Measurements from ENCODE around the gene CAPN13.
"Not testable (repeated sequence)": the region's sequence is repeated elsewhere in the genome, so short reads cannot be mapped to it uniquely, and the experiment has no call there.

Gene CAPN13

DNA sequence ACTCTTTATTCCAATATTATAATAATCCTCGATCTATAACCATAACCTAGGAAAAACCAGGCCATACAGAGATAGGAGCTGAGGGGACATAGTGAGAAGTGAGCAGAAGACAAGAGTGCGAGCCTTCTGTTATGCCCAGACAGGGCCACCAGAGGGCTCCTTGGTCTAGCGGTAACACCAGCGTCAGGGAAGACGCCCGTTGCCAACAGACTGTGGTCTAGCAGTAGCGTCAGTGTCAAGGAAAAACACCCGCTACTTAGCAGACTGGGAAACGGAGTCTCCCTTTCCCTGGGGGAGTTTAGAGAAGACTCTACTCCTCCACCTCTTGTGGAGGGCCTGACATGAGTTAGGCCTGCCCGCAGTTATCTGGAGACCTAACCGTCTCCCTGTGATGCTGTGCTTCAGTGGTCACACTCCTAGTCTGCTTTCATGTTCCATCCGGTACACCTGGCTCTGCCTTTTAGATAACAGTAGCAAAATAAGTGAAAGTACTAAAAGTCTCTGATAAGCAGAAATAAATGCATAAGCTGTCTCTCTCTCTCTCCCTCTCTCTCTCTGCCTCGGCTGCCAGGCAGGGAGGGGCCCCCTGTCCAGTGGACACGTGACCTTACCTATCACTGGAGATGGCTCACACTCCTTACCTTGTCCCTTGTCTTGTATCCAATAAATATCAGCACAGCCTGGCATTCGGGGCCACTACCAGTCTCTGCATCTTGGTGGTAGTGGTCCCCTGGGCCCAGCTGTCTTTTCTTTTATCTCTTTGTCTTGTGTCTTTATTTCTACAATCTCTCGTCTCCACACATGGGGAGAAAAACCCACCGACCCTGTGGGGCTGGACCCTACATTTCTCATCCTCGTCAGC, 109.8 kb downstream of the CAPN13 start:
- DNase-seq: not testable (repeated sequence)

DNA sequence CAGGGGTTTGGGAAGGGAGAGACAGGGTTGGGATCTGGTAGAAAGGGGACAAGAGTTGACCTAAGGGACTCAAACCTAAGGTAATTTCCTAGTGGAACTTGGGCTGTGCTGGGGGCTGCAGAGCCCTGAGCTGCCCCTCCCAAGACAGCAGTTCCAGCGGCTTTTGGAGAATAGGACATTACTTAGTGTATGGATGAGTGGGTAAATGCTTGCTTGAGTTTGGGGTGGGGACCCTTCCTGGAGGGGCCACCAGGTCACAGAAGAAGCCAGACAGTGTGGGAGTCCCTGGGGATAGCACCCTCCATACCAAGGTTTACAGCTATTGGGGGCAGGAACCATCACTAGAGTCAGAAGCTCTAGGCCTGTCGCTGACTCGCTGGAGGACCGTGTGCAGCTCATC, 111.5 kb downstream of the CAPN13 start:
- no peak for DNase-seq

DNA sequence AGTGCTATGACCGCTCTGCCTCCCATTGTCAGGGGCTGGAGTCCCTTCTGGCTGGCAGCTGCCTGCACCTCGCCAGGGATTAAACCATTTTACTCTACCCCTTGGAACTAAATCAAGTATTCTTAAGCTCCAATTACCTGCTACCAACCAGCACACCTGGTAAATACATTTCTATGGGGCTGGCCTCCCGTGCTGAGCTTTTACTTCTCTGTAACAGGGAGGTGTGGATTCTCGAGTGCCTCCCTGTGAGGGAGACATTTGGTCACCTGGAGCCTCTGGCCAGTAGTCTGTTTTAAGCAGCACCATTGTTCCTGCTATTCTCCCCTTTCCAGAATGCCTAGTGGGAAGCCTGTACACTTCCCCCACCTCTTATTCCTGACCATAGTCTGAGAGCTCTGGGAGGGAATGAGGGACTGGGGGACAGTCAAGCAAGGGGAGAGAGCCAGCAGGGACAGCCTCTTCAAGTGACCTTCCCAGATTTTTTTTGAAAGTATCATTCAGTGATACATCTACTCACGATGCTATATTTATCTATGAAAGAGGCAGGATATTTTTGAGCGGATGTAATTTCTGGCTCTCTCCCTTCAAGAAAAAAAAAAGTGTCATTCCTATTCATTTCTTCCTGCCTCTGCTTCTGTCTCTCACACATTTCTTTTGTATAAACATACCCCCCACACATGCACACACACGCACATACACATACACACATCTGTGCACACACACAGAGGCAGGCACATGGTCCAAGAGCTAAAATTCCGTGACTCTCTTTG, 112.8 kb downstream of the CAPN13 start:
- DNase-seq: no peak

DNA sequence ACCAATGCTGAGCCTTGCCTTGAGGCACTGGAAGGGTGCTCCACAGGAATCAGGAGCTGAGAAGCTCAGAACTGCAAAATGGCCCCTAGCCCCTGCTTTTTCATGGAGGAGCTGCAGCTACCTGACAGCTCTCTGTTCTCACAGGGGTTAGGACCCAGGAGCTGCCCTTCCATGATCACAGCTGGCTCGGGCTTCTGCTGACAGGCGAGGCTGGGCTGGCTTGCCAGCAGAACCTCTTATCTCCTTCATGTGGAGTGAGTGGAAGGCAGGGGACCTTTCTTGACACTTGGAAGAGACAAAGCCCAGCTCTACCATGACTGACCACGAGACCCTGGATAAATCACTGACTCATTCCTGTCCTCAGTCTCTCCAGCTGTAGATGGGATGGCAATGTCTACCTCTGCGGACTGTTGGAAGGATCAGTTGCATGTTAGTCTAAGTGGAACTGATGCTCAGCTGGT, 113.4 kb downstream of the CAPN13 start:
- DNase-seq: no peak

DNA sequence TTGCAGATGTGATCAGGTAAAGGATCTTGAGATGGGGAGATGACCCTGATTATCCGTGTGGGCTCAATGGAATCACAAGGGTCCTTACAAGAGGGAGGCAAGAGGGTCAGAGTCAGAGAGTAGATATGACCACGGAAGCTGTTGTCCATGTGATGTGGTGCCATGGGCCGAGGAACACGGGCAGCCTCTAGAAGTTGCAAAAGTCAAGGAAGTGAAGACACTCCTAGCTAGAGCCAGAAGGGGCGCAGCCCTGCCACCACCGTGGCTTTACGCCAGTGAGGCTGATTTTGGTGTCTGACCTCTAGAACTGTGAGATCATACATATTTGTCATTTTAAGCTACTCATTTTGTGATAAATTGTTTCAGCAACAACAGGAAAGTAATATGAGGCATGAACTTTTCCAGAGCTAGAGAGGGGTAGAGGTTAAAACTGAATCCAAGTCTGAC, 114.4 kb downstream of the CAPN13 start:
- no peak for DNase-seq

DNA sequence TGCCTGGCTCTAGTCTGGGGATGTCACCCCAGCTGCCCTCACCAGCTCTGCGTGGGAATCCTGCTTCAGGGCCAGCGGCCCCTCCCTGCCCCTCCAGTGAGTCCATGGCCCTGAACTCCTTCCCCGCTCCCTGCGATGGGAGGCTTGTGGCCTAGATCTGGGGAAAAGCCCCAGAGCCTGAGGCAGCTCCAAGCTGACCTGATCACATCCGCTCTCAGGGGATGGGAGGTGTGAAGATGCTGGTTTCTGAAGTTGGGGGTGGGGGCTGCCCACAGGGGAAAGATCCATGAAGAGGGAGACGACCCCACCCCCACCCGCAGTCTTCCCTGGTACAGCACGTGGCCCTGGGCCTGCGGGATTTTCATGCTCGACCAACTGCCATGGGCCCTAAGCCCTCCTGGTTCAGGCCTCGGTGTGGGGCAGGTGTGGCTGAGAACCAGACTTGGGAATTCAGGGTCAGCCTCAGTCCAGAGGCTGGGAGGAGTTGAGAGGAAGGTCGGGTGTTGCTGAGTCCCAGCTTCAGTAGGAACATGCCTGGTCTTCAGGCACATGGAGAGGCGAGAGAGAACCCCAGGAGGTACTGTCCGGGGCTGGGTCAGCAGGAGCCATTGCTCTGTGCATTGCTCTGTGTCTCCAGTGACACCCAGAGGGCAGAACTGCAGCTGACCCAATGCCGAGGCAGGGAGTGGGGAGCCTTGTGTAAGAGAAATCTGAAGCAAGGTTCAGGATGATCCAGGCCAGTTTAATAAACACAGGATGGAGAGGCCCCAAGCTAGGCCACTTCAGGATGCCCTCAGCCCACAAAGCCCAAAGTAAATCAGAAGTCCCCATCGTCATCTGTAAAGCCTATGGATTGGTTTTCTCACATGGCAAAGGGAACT, 115.1 kb downstream of the CAPN13 start:
- no peak for DNase-seq

DNA sequence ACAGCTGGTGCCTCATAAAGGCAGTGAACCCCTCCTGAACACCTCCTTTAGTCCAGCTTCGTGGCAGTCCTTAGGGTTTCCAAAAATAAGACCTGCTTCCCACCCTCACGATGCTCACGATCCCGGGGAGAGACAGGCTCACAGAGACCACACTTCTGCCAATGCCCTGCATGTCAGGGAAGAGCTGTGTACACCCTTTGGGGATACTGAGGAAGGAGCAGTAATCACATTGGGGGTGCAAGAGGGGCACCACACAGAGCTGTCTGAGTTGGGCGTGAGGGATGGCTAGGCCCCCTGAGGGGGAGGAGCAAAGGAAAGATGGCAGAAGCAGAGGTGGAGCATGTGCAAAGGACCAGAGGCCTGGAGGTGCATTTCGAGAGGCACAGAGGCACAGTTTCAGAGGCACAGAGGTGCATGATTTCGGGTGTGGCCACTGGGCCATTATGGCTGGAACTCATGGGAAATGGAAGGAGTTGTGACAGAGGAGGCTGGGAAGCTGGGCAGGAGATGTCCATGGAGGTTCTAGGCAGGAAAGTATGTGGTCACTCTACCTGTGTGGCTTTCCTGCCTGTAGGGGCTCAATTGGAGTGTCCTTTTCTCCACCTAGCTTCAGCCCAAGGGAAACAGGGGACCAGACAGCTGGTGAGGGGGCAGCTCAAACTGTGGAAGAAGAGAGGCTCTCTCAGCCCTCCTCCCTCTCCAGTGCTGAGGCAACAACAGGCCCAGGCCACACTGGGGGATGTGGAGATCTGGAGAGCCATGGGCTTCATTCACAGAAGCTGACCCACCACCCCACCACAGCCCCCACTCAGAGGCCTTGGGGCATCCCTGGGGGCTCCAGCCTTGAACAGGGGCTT, 115.9 kb downstream of the CAPN13 start:
- no peak for DNase-seq

DNA sequence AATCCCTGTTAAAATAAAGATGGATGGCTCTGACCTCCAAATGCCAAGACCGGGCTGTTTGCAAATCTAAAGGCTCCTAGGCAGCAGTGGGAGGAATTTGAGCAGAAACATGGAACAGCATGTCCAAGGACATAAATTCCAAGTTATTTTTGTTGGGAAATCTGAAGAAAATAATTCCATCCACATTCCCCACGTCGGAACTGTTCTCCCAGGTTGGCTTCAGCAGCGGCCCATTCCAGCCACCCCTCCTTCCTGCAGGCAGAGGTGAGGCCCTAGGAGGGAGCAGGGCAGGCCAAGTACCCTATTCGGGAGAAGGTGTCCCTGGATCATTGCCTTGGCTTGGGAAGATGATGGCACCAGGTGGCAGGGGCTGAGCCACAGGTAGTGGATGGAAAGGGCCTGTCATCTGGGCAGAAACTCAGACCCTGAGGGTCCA, 117.1 kb downstream of the CAPN13 start:
- DNase-seq: no peak

DNA sequence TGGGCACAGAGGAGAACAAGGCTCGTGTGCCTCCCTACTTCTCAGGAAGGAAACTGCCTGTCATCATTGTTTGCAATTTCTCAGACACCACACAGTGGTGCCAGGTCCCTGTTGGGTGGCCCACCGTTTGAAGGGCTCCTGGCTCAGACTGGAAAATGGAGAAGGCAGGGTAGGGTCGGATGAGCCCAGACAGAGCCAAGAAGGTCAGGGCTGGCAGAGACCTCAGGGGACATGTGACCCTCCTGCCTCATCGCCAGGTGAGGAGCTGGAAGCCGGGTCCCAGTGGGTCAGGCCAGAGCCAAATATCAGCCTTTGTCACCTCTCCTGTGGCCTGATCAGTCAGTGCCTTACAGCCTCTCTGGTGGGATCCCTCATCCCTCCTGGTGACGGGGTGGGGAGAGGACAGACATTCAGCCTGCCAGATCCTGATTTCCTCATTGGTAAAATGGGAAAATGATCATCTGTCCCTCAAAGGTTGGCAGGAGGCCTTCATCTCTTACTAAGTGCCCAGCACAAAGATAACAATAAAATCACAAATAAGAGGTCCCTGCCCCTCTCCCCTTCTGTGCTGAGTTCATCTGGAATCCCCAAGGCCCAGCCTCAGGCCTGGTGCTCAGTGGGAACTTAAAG, 117.6 kb downstream of the CAPN13 start:
- no peak for DNase-seq

DNA sequence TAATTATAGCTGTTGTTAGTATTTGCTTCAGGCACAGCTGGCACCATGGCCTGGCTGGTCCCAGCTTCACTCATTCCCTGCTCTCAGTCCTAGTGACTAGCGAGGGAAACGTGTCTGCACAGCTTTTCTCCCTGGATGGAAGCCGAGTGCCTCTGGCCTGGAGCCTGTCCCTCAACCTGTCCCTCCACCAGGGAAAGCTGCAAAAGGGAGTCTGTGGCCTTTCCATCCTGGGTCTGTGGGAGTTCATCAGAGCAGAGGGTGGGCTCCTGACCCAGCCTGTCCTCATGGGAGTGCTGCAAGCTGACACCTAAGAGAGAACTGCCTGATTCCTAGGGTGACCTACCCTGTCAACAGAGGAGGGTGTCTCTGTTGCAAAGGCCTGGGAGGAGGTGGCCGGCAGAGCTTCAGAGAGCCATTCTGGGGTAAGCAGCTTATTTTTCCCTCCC, 118.3 kb downstream of the CAPN13 start:
- no peak for DNase-seq

DNA sequence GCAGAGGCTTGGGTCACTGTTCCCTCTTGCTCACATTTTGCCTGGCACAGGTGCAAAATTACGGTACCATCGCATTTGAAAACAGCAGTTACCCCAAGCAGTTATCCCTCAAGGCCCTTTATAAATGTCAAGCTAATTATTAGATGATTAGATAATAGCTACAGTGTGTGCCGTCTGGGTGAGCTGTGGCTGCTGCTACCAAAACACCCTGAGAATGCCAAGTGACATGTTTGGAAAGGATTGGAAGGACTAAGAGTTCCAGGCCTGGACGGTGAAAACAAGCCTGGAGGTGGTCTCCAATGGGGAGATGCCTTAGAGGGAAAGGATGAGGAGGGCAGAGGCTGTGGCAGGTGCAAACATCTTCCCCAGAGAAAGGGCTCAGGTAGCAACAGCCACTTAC, 120.6 kb downstream of the CAPN13 start:
- no peak for DNase-seq

DNA sequence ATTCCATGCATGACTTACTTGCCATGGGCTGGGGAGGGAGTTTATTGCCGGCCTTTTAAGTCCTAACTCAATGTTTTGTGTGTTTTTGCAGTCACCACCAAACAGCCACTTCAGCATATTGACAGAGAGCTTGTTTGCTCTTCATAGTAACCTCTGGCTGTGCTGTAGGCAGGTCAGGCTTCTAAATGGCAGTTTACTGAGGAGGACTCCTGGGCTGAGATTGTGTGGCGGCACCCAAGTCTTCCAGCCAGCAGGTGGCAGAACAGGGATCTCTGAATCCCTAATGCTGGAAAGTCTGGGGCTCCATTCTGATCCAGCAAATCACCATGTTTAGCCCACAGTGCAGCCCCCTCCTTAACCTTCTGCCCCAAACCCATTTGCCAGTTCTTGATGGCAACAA, 121.2 kb downstream of the CAPN13 start:
- DNase-seq: no peak

DNA sequence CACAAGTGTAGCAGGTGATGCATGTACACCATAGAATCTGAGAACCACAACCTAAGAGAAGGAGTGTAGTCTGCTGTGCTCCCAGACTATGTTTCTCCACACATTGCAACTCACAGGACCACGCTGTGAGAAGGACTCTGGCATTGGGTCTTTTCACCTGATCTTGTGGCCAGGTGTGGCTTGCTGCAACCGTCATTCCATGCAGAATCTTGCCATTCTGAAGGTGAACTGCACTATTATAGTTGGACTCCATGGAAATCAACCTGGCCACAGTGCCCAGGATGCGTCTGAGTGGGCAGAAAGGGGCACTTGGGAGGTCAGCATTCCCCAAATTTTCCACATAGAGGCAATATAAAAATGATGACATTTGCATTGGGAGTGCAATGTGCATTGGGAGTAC, 122.2 kb downstream of the CAPN13 start:
- DNase-seq: no peak

DNA sequence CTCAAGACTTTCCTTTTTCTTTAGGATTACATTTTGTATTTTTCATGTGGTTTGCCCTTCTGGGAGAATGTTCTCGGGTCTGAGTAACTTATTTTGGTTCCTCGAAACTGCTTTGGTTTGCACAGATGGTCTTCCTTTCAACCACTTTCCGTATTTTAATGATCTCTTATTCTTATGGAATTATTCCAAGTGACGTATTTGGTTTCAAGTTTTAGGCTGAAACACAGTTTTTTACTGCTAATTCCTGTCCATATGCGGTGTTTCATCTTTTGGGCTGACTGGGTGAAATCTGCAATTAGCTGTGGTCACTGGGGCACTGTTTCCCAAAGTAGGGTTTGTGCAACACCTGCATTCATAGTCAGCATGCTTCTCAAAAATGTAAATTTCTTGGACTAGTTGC, 122.7 kb downstream of the CAPN13 start:
- no peak for DNase-seq

DNA sequence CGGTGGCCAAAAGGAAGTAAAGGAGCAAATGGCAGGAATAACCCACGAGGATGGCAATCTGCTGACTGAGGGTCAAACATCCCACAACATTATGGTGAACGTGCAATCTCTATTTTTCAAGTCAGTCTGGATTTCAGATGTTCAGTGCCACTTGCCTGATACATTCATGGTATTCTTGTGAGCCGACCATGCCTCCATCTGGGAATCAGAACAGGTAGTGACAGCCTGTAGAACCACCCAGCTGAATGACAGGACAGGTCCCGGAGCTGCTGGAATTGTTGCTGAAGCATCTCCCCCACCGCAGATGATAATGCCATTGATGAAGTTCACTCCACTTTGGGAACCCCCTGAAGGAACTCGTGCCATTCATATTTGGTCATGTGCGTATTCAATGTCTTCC, 123.2 kb downstream of the CAPN13 start:
- no peak for DNase-seq

DNA sequence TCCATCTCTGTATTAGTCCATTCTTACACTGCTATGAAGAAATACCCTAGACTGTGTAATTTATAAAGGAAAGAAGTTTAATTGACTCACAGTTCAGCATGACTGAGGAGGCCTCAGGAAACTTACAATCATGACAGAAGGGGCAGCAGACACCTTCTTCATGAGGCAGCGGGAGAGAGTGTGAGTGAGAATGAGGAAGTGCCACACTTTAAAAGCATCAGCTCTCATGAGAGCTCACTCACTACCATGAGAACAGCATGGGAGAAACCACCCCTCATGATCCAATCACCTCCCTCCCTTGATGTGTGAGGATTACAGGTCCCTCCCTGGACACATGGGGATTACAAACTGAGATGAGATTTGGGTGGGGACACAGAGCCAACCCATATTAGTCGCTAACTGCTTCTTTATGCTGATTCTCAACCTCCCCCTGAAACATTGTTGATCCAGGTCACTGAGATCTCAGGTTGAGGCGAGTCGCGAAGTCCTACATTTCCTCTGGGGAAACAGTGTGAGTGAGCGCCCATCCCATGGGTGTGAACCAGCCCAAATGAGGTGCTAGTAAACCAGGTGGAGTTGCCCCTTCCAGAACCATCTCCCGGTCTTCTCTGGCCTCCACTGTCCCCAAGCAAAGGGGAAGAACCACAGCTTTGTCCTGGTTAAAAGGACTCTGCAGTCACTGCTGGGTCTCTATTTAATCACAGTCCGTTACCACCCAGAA, 123.8 kb downstream of the CAPN13 start:
- DNase-seq: no peak

DNA sequence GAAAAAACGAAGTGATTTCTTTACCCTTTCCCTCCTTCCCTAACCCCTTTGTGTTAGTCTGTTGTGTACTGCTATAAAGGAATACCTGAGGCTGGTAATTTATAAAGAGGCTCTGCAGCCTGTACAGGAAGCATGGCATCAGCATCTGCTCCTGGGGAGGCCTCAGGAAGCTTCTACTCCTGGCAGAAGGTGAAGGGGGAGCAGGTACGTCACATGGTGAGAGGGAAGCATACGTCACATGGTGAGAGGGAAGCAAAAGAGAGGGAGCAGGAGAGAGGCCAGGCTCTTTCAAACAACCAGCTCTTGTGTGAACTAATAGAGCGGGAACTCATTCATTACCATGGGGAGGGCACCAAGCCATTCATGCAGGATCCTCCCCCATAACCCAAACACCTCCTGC, 126.2 kb downstream of the CAPN13 start:
- no peak for DNase-seq

DNA sequence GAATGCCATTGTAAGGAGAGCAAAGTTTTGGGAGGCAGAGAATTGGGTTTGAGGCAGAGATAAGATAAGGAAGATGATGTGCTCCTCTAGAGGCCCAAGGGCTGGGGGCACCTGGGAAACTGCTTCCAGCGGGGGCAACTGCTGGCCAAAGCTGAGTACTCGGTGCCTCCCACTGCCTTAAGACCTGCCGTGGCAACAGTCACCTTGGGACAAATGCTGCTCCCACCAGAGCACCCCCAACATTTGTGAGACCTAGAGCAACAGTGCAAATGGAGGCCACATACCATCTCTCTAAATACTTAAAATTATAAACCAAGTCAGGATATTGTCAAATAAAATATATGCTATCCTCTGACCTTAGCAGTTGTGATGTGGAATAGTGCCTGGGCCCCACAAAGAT, 127.1 kb downstream of the CAPN13 start:
- DNase-seq: no peak

DNA sequence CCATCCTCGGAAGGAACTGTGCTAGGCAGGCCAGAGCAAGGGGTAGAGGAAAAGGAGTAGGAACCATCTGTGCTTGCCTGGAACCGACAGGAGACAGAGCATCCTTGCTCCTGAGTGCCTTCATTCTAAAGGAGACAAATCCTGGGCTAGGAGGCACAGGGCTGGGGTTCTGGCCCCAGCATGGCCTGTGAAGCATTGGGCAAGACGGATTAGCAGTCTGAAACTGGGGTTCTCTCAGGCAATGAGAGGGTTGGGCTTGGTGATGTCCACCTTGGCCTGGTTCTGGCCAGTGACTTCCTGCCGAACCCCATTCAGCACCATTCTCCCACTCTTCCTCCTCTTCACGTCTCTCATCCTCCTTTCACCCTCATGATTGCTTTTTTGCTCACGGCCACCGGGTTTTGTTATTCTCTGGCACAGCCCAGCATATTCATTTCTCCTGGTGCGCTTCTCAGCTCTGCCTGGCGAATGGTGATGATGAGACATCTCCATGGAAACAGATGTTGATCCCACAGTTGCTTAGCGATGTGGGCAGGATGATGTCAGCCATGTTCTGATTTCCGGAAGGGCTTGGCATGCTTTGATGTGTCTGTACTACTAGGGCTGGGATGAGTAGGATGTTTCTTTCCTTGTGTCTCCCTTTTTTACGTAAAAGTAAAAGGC, 127.7 kb downstream of the CAPN13 start:
- DNase-seq: no peak
